H1 (cell line): ENCODE measurements around the gene TMEM97. TPM values are rescaled to one million over a fixed set of nuclear protein-coding genes. Genes with fewer than 3 reads are reported as not detected.

ENCODE experiments used
- CTCF ChIA-PET: fragments of 300-600 bp; sonication (Branson Sonifier 250); formaldehyde crosslinking; loops from one replicate; lab custom pipeline; 2021; ENCODE audit not compliant: partially characterized antibody; lab: Charles Lee
- POLR2A ChIA-PET: fragments of 300-600 bp; sonication (Branson Sonifier 250); formaldehyde crosslinking; loops from one replicate; lab custom pipeline; 2021; ENCODE audit warnings: inconsistent platforms; ENCODE audit not compliant: partially characterized antibody; lab: Charles Lee
- DNase-seq, 2 experiments: peaks; one replicate each; pipeline versions ENCODE4 v3.0.0 to v3.0.0-alpha.2; 2010 to 2022; ENCODE audit warnings: low spot score in 2 of 2, low read depth in 1 of 2, mixed read lengths in 1 of 2
- FAIRE-seq: peaks from 2 replicates; lab custom pipeline; 2011; peaks lifted over from hg19 to GRCh38; lab: Jason Lieb, UNC
- H2AFZ ChIP-seq: 2 replicates; pipeline ENCODE4 v1.8.1; 2012; ENCODE audit warnings: low read length, inconsistent platforms
- H2AK5ac ChIP-seq: 2 replicates; pipeline ENCODE4 v1.6.1; 2013; ENCODE audit warnings: low read depth, low read length
- H2BK120ac ChIP-seq: replicated peaks from 2 replicates; pipeline ENCODE3; 2013; ENCODE audit warnings: low read depth, low read length, inconsistent platforms
- H2BK12ac ChIP-seq: 2 replicates; pipeline ENCODE4 v1.6.1; 2013; ENCODE audit warnings: low read depth, low read length
- H2BK15ac ChIP-seq: 2 replicates; pipeline ENCODE4 v1.6.1; 2013; ENCODE audit warnings: low read length
- H2BK20ac ChIP-seq: 2 replicates; pipeline ENCODE4 v1.6.1; 2013; ENCODE audit warnings: low read length
- H2BK5ac ChIP-seq: 2 replicates; pipeline ENCODE4 v1.6.1; 2013; ENCODE audit warnings: low read depth, low read length
- H3K14ac ChIP-seq: 2 replicates; pipeline ENCODE4 v1.6.1; 2013; ENCODE audit warnings: inconsistent platforms; ENCODE audit not compliant: insufficient read length
- H3K18ac ChIP-seq: 2 replicates; pipeline ENCODE4 v1.6.1; 2013; ENCODE audit warnings: low read length; ENCODE audit errors: extremely low read depth
- H3K23ac ChIP-seq: 2 replicates; pipeline ENCODE4 v1.6.1; 2013; ENCODE audit warnings: inconsistent platforms; ENCODE audit not compliant: insufficient read length
- H3K23me2 ChIP-seq: 2 replicates; pipeline ENCODE4 v1.6.1; 2013; ENCODE audit warnings: low read depth, low read length
- H3K27ac ChIP-seq: 2 replicates; pipeline ENCODE4 v1.6.1; 2011; ENCODE audit warnings: low read depth, low read length, inconsistent platforms
- H3K27me3 ChIP-seq, 4 experiments: replicated peaks in 1 of 4; 1 replicate in 1 of 4; 2 replicates in 3 of 4; pipeline versions ENCODE4 v1.6.1 to v1.8.1; 2011 to 2013; ENCODE audit warnings: low read length in 3 of 4, mild to moderate bottlenecking in 3 of 4, inconsistent platforms in 2 of 4, mixed read lengths in 2 of 4, moderate library complexity in 1 of 4; ENCODE audit not compliant: control insufficient read depth in 3 of 4, insufficient read depth in 3 of 4; ENCODE audit errors: extremely low read depth in 1 of 4
- H3K36me3 ChIP-seq, 4 experiments: 2 replicates each; pipeline versions ENCODE4 v1.6.1 to v1.8.1; 2011 to 2013; ENCODE audit warnings: mild to moderate bottlenecking in 4 of 4, low read length in 3 of 4, moderate library complexity in 2 of 4, control low read depth in 1 of 4, inconsistent platforms in 1 of 4; ENCODE audit not compliant: insufficient read depth in 4 of 4, control insufficient read depth in 2 of 4
- H3K4ac ChIP-seq: replicated peaks from 2 replicates; pipeline ENCODE3; 2013; ENCODE audit warnings: low read length, low read depth, mixed read lengths, inconsistent platforms; ENCODE audit not compliant: insufficient read length
- H3K4me1 ChIP-seq, 4 experiments: replicated peaks in 1 of 4; 1 replicate in 1 of 4; 2 replicates in 3 of 4; pipeline versions ENCODE4 v1.6.1 to v1.8.1; 2011 to 2013; ENCODE audit warnings: low read length in 3 of 4, inconsistent platforms in 2 of 4, mixed read lengths in 1 of 4; ENCODE audit not compliant: insufficient read depth in 4 of 4, control insufficient read depth in 3 of 4
- H3K4me2 ChIP-seq, 2 experiments: 2 replicates each; pipeline versions ENCODE4 v1.6.1 to v1.8.1; 2011 to 2013; ENCODE audit warnings: low read depth in 2 of 2, low read length in 2 of 2, control low read depth in 1 of 2, inconsistent platforms in 1 of 2, mild to moderate bottlenecking in 1 of 2; ENCODE audit not compliant: insufficient read depth in 1 of 2
- H3K4me3 ChIP-seq, 4 experiments: fragments of 200-600, 300-600 bp in 1 of 4; sonication (generic), shearing (Covaris generic), sonication (Bioruptor Twin) in 1 of 4; 2 replicates each; pipeline versions ENCODE4 v1.5.1 to v1.8.1; 2011 to 2016; ENCODE audit warnings: low read length in 4 of 4, low read depth in 3 of 4, control low read depth in 2 of 4, inconsistent platforms in 2 of 4, mild to moderate bottlenecking in 2 of 4, mixed read lengths in 1 of 4, moderate library complexity in 1 of 4; ENCODE audit not compliant: insufficient read depth in 2 of 4; ENCODE audit errors: extremely low read depth in 1 of 4
- H3K56ac ChIP-seq: replicated peaks from 2 replicates; pipeline ENCODE3; 2013; ENCODE audit warnings: low read depth, mild to moderate bottlenecking, mixed read lengths, low read length, inconsistent platforms; ENCODE audit not compliant: insufficient read length
- H3K79me1 ChIP-seq: 2 replicates; pipeline ENCODE4 v1.6.1; 2013; ENCODE audit warnings: low read depth, low read length, control low read depth
- H3K79me2 ChIP-seq, 2 experiments: 2 replicates each; pipeline versions ENCODE4 v1.6.1 to v1.8.1; 2012 to 2013; ENCODE audit warnings: low read length in 2 of 2, mild to moderate bottlenecking in 2 of 2, inconsistent platforms in 1 of 2; ENCODE audit not compliant: insufficient read depth in 2 of 2, control insufficient read depth in 1 of 2
- H3K9ac ChIP-seq, 4 experiments: replicated peaks in 1 of 4; 1 replicate in 1 of 4; 2 replicates in 3 of 4; pipeline versions ENCODE4 v1.6.1 to v1.8.1; 2011 to 2013; ENCODE audit warnings: low read depth in 3 of 4, low read length in 3 of 4, control low read depth in 2 of 4, mild to moderate bottlenecking in 2 of 4, moderate library complexity in 2 of 4, inconsistent platforms in 1 of 4; ENCODE audit errors: extremely low read depth in 1 of 4
- H3K9me3 ChIP-seq, 2 experiments: 2 replicates each; pipeline versions ENCODE4 v1.6.1 to v1.8.1; 2012 to 2013; ENCODE audit warnings: mild to moderate bottlenecking in 2 of 2, moderate library complexity in 2 of 2, control low read depth in 1 of 2, inconsistent platforms in 1 of 2, low read depth in 1 of 2, low read length in 1 of 2, mixed read lengths in 1 of 2; ENCODE audit not compliant: insufficient read depth in 2 of 2
- H4K20me1 ChIP-seq, 2 experiments: replicated peaks in 1 of 2; 2 replicates each; pipeline versions ENCODE3 to v1.8.1; 2011 to 2013; ENCODE audit warnings: inconsistent platforms in 2 of 2, low read length in 2 of 2, mild to moderate bottlenecking in 1 of 2; ENCODE audit not compliant: insufficient read depth in 2 of 2, control insufficient read depth in 1 of 2
- H4K5ac ChIP-seq: 2 replicates; pipeline ENCODE4 v1.6.1; 2013; ENCODE audit warnings: low read length, low read depth, mixed read lengths, inconsistent platforms; ENCODE audit not compliant: insufficient read length
- H4K8ac ChIP-seq: 2 replicates; pipeline ENCODE4 v1.8.0; 2013; ENCODE audit warnings: mild to moderate bottlenecking, moderate library complexity, low read length, inconsistent platforms; ENCODE audit not compliant: insufficient read depth; ENCODE audit errors: extremely low read depth
- H4K91ac ChIP-seq: replicated peaks from 2 replicates; pipeline ENCODE3; 2013; ENCODE audit warnings: low read length, mixed read lengths, inconsistent platforms; ENCODE audit not compliant: insufficient read length
- BRCA1 ChIP-seq: IDR thresholded peaks from 2 replicates; pipeline ENCODE4 v1.6.1; 2012; ENCODE audit warnings: low read depth, low read length, improper control_type of control experiment
- CREB1 ChIP-seq: IDR thresholded peaks from 2 replicates; pipeline ENCODE4 v1.6.1; 2012; ENCODE audit warnings: inconsistent platforms
- EP300 ChIP-seq, 2 experiments: IDR thresholded peaks; 1 replicate in 1 of 2; 2 replicates in 1 of 2; pipeline ENCODE4 v1.6.1; 2011 to 2012; ENCODE audit warnings: low read depth in 2 of 2, low read length in 2 of 2, mild to moderate bottlenecking in 2 of 2, borderline replicate concordance in 1 of 2, inconsistent platforms in 1 of 2, moderate library complexity in 1 of 2
- HDAC2 ChIP-seq, 2 experiments: fragments of 300-600 bp in 1 of 2; sonication (generic) in 1 of 2; IDR thresholded peaks; 2 replicates each; pipeline ENCODE4 v1.6.1; 2011 to 2012; ENCODE audit warnings: low read depth in 2 of 2, low read length in 2 of 2, mild to moderate bottlenecking in 2 of 2, moderate library complexity in 2 of 2, borderline replicate concordance in 1 of 2, inconsistent platforms in 1 of 2
- KDM4A ChIP-seq: IDR thresholded peaks from one replicate; pipeline ENCODE4 v1.7.1; 2012; ENCODE audit warnings: low read depth, mild to moderate bottlenecking, moderate library complexity, low read length, inconsistent platforms; ENCODE audit not compliant: severe bottlenecking
- KDM5A ChIP-seq: fragments of 200-600 bp; IDR thresholded peaks from 2 replicates; pipeline ENCODE4 v1.7.1; 2012; ENCODE audit warnings: mild to moderate bottlenecking, low read length, inconsistent platforms, mixed read lengths
- MAFK ChIP-seq: IDR thresholded peaks from 2 replicates; pipeline ENCODE4 v1.6.1; 2012; ENCODE audit warnings: low read depth, mild to moderate bottlenecking, improper control_type of control experiment, low read length
- PHF8 ChIP-seq: fragments of 200-600 bp; sonication (generic); conservative IDR thresholded peaks from 2 replicates; pipeline ENCODE4 v1.7.1; 2012; ENCODE audit warnings: low read depth, mild to moderate bottlenecking, inconsistent platforms, low read length, moderate library complexity
- SUZ12 ChIP-seq: fragments of 200-600 bp; sonication (generic); IDR thresholded peaks from 2 replicates; pipeline ENCODE4 v1.6.1; 2012; ENCODE audit warnings: mild to moderate bottlenecking, inconsistent platforms, low read length, moderate library complexity, mixed read lengths
- ZNF274 ChIP-seq: IDR thresholded peaks from 2 replicates; pipeline ENCODE4 v1.7.0; 2012; ENCODE audit warnings: low read length, borderline replicate concordance; ENCODE audit errors: extremely low read depth
- WGBS, 2 experiments: shearing (Covaris generic) in 1 of 2; methylation state at CpG; one replicate each; pipeline versions ENCODE4 v1.1.6 to v1.1.7; 2013 to 2015; ENCODE audit warnings: low lambda C conversion rate in 2 of 2, mixed read lengths in 2 of 2, inconsistent platforms in 1 of 2, low coverage in 1 of 2, missing lambda C conversion rate in 1 of 2; ENCODE audit not compliant: insufficient replicate concordance in 2 of 2, insufficient coverage in 1 of 2, insufficient read length in 1 of 2; ENCODE audit errors: extremely low coverage in 1 of 2, missing lambda C conversion rate in 1 of 2; 5-methylcytosine and 5-hydroxymethylcytosine counted together
- polyA plus RNA-seq, 7 experiments: library from polyadenylated mRNA; depleted of rRNA in 3 of 7; stranded (reverse) in 5 of 7; unstranded in 2 of 7; fragments of >200 nt in 5 of 7; fragments of 200-250 nt in 2 of 7; gene quantifications; 1 replicate in 5 of 7; 2 replicates in 1 of 7; 4 replicates in 1 of 7; pipeline versions ENCODE4 v1.2.1 to v1.2.3, GENCODE V29; 2011 to 2013; ENCODE audit warnings: missing spikeins in 2 of 7, mixed read lengths in 2 of 7
- total RNA-seq: library from RNA; stranded (reverse); fragmentation: NEBNext Ultra II Directional; extraction: Animal tissue kit (Norgen Biotek cat#: 25700); gene quantifications from 2 replicates; pipeline ENCODE4 v1.2.1, GENCODE V29; 2021
- TF ChIP-seq, protein P1 (sequence below): IDR thresholded peaks from 2 replicates; pipeline ENCODE4 v1.6.1; 2012; ENCODE audit warnings: low read length, inconsistent platforms

The TMEM97 gene
- total and polyA plus RNA-seq, 2 of the 8 experiments (the other 6 are each of a cell fraction or from before 2014, with no cell fraction given) = 126 to 130 TPM

DNA sequence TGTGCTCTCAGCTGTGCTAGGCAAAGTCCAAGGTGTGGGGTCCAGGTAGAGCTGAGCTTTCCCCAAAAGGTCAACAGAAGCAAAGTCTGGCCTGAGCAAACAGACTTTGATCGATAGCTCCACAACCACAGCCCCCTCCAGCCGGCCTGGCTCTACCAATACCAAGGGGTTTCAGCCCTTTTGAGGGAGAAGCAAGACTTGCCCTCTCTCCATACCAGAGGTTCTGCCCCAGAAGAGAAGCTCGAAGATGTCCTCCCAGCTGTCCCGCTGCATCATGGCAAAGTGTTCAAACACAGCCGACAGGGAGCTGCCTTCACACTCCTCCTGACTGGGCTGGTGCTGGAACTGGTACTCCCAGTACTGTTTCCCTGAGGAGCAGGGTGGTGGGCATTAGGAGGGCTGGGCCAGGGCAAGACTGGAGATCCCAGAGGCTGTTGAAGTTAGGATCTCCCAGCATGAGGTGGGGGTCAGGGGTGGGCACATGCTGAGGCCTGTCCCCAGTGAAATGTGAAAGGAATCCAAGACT, 49.4 kb downstream of the TMEM97 start:
- no peak overlapping the region for H3K14ac ChIP-seq
- FAIRE-seq (no peak), DNase-seq (no peak)
- no peak overlapping the region for H2AK5ac ChIP-seq
- ChIA-PET CTCF (interaction anchor here (0.8 to 4.6 kb wide), 9 partner anchors 9 to 180 kb away, joined by 3 to 20 read pairs (median 3); partner anchors contain the start of gene POLDIP2), POLR2A (interaction anchor here (1.0 to 12.7 kb wide), 4 partner anchors 10 to 36 kb away, joined by 3 to 103 read pairs (median 6); partner anchors contain the start of genes IFT20, POLDIP2 and TNFAIP1)
- no peak overlapping the region for H4K91ac ChIP-seq
- no peak overlapping the region for H4K8ac ChIP-seq
- no peak overlapping the region for H2BK20ac ChIP-seq
- H2BK12ac ChIP-seq = no peak overlapping the region
- H3K56ac ChIP-seq = no peak overlapping the region
- peaks cover 3 to 16% (median 9%) of the 10 kb centered on the region in 4 experiments; a peak in 6 of 7 replicates for H3K4me1 ChIP-seq
- peaks cover 16% of the 10 kb centered on the region; the same call in 1 of the 2 replicates for H3K23me2 ChIP-seq
- peaks cover 9 to 15% (median 14%) of the 10 kb centered on the region in 4 experiments for H3K27me3 ChIP-seq
- H3K9ac ChIP-seq = no peak overlapping the region
- H3K4me2 ChIP-seq = no peak overlapping the region
- H2AFZ ChIP-seq = no peak overlapping the region
- 0 out of 8 replicates have a peak, but pooled peaks cover 0 to 2% (median 0%) of the 10 kb centered on the region in 4 experiments for H3K36me3 ChIP-seq
- no peaks in the 10 kb centered on the region for H3K9me3 ChIP-seq
- H3K4me3 ChIP-seq = no peak overlapping the region
- H2BK5ac ChIP-seq = no peak overlapping the region
- H3K4ac ChIP-seq = no peak overlapping the region
- whole genome bisulfite sequencing, 2 experiments = 96% methylated on average over 5 of the region's 5 CpGs; no CpG with 5 or more reads in 1 of the 2 experiments
- H3K18ac ChIP-seq = no peak overlapping the region
- no peak overlapping the region for H4K5ac ChIP-seq
- no peak overlapping the region for H3K27ac ChIP-seq
- no peak overlapping the region for H2BK120ac ChIP-seq
- H2BK15ac ChIP-seq = no peak overlapping the region
- peaks cover 2 to 8% of the 10 kb centered on the region in 2 experiments for H4K20me1 ChIP-seq
- H3K79me1 ChIP-seq = no peaks in the 10 kb centered on the region
- no peak overlapping the region for H3K23ac ChIP-seq
- H3K79me2 ChIP-seq = no peaks in the 10 kb centered on the region
- TF ChIP-seq MAFK (no peak), SUZ12 (no peak), HDAC2 (IDR thresholded peaks at IDR 0.05; ENCODE audit: borderline replicate concordance in 1 of 2, low read depth in 2 of 2, low read length in 2 of 2) (no peak), PHF8 (no peak), ZNF274 (no peak), KDM4A (no peak), EP300 (IDR thresholded peaks at IDR 0.05; ENCODE audit: borderline replicate concordance in 1 of 2, low read depth in 2 of 2, low read length in 2 of 2) (no peak), KDM5A (no peak), CREB1 (no peak), BRCA1 (no peak)
- TF ChIP-seq, protein P1, sequence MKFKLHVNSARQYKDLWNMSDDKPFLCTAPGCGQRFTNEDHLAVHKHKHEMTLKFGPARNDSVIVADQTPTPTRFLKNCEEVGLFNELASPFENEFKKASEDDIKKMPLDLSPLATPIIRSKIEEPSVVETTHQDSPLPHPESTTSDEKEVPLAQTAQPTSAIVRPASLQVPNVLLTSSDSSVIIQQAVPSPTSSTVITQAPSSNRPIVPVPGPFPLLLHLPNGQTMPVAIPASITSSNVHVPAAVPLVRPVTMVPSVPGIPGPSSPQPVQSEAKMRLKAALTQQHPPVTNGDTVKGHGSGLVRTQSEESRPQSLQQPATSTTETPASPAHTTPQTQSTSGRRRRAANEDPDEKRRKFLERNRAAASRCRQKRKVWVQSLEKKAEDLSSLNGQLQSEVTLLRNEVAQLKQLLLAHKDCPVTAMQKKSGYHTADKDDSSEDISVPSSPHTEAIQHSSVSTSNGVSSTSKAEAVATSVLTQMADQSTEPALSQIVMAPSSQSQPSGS = no peak
